Measurements from ENCODE around the gene ARX.

Gene ARX

GRCh38 chrX:25012433-25012735, 3.4 kb downstream of the ARX start:
- CTCF ChIA-PET: interaction anchor here (0.6 kb wide), 1 partner anchor 8 kb away, joined by 3 read pairs; no protein-coding TSS in a partner anchor
- no peak for DNase-seq (ENCODE audit: low spot score)
- POLR2A ChIA-PET (ENCODE audit: low non-redundant PET): no interaction called here

GRCh38 chrX:25011589-25012432, 4.0 kb downstream of the ARX start:
- H3K27ac ChIP-seq: no peak overlapping the region
- no peak for TF ChIP-seq CTCF (conservative IDR thresholded peaks at IDR 0.05; ENCODE audit: low read depth)
- POLR2A ChIA-PET (ENCODE audit: low non-redundant PET): no interaction called here
- CTCF ChIA-PET: interaction anchor here (0.6 kb wide), 1 partner anchor 9 kb away, joined by 3 read pairs; no protein-coding TSS in a partner anchor
- DNase-seq (ENCODE audit: low spot score): no peak

More at GRCh38 chrX:25012433-25012735, 3.4 kb downstream of the ARX start:
- H3K27ac ChIP-seq: no peak overlapping the region
- no peak for TF ChIP-seq CTCF (conservative IDR thresholded peaks at IDR 0.05; ENCODE audit: low read depth)

GRCh38 chrX:25010784-25011588, 4.8 kb downstream of the ARX start:
- no peak overlapping the region for H3K27ac ChIP-seq
- POLR2A ChIA-PET (ENCODE audit: low non-redundant PET): no interaction called here
- DNase-seq (ENCODE audit: low spot score): no peak
- CTCF ChIA-PET: no interaction called here
- TF ChIP-seq CTCF (conservative IDR thresholded peaks at IDR 0.05; ENCODE audit: low read depth): no peak

GRCh38 chrX:25009407-25009806, 6.4 kb downstream of the ARX start:
- POLR2A ChIA-PET (ENCODE audit: low non-redundant PET): no interaction called here
- CTCF ChIA-PET: no interaction called here
- no peak for TF ChIP-seq CTCF (conservative IDR thresholded peaks at IDR 0.05; ENCODE audit: low read depth)
- no peak for DNase-seq (ENCODE audit: low spot score)
- H3K27ac ChIP-seq: no peak overlapping the region

GRCh38 chrX:25007059-25008053, 8.4 kb downstream of the ARX start:
- ChIA-PET POLR2A (ENCODE audit: low non-redundant PET) (no interaction called here), CTCF (no interaction called here)
- no peak for DNase-seq (ENCODE audit: low spot score)
- no peak for TF ChIP-seq CTCF (conservative IDR thresholded peaks at IDR 0.05; ENCODE audit: low read depth)
- H3K27ac ChIP-seq: no peak overlapping the region

GRCh38 chrX:25006586-25007058, 9.1 kb downstream of the ARX start:
- H3K27ac ChIP-seq: no peak overlapping the region
- TF ChIP-seq CTCF (conservative IDR thresholded peaks at IDR 0.05; ENCODE audit: low read depth): no peak
- no peak for DNase-seq (ENCODE audit: low spot score)
- ChIA-PET CTCF (no interaction called here), POLR2A (ENCODE audit: low non-redundant PET) (no interaction called here)

Data from RWPE1 (cell line).